HG02852 (cell line): Measurements from ENCODE around the gene CPNE2.
"Not testable (repeated sequence)": the region's sequence is repeated elsewhere in the genome, so short reads cannot be mapped to it uniquely, and the experiment has no call there.

Experiments
- ATAC-seq: cut with Tn5 transposase; IDR thresholded peaks from one replicate; pipeline ENCODE4 v1.9.1; 2021; ENCODE audit warnings: mild to moderate bottlenecking, moderate library complexity; ENCODE audit not compliant: unreplicated experiment

Gene CPNE2

GRCh38 chr16:57096793-57097192 lies 4.4 kb downstream of the CPNE2 start:
- no peak for ATAC-seq

- no peak for ATAC-seq
These were observed 5.9 kb downstream of the CPNE2 start for GRCh38 chr16:57098188-57098841.

- ATAC-seq: not testable (repeated sequence)
These were observed 7.6 kb downstream of the CPNE2 start for GRCh38 chr16:57099965-57100364.

- ATAC-seq: no peak
These were observed 8.1 kb downstream of the CPNE2 start for GRCh38 chr16:57100445-57100844.

GRCh38 chr16:57102888-57103851 lies 10.8 kb downstream of the CPNE2 start:
- ATAC-seq: no peak

- ATAC-seq: no peak
These were observed 12.3 kb downstream of the CPNE2 start for GRCh38 chr16:57104706-57105105.

GRCh38 chr16:57105184-57105583 lies 12.8 kb downstream of the CPNE2 start:
- ATAC-seq: no peak

GRCh38 chr16:57106767-57107166 lies 14.4 kb downstream of the CPNE2 start:
- no peak for ATAC-seq

GRCh38 chr16:57107321-57107922 lies 15.0 kb downstream of the CPNE2 start:
- no peak for ATAC-seq

GRCh38 chr16:57108432-57108831 lies 16.0 kb downstream of the CPNE2 start:
- no peak for ATAC-seq

GRCh38 chr16:57109259-57110105 lies 17.1 kb downstream of the CPNE2 start:
- not testable (repeated sequence) for ATAC-seq

GRCh38 chr16:57110937-57111336 lies 18.6 kb downstream of the CPNE2 start:
- ATAC-seq: no peak

- ATAC-seq: no peak
These were observed 19.0 kb downstream of the CPNE2 start for GRCh38 chr16:57111420-57111819.

- ATAC-seq: no peak
These were observed 20.1 kb downstream of the CPNE2 start for GRCh38 chr16:57112403-57113041.

GRCh38 chr16:57113042-57113453 lies 20.7 kb downstream of the CPNE2 start:
- ATAC-seq: no peak

- ATAC-seq: no peak
These were observed 21.3 kb downstream of the CPNE2 start for GRCh38 chr16:57113664-57114063.

GRCh38 chr16:57115168-57115513 lies 22.8 kb downstream of the CPNE2 start:
- no peak for ATAC-seq

GRCh38 chr16:57115514-57116182 lies 23.3 kb downstream of the CPNE2 start:
- ATAC-seq: no peak

GRCh38 chr16:57118461-57119084 lies 26.2 kb downstream of the CPNE2 start:
- no peak for ATAC-seq
